Loucy (cell line): ENCODE results near the gene OGDHL.

Source experiments
- H2AFZ ChIP-seq: fragments of 200-600 bp; sonication (generic); 2 replicates; pipeline ENCODE4 v1.6.0; 2016; ENCODE audit warnings: antibody characterized with exemption, mild to moderate bottlenecking, low read length, moderate library complexity
- H3F3A ChIP-seq: fragments of 200-600 bp; 2 replicates; pipeline ENCODE4 v1.6.0; 2016; ENCODE audit warnings: antibody characterized with exemption, low read depth, mild to moderate bottlenecking
- H3K27me3 ChIP-seq: fragments of 200-600 bp; sonication (generic); 2 replicates; pipeline ENCODE4 v1.6.1; 2014; ENCODE audit warnings: low read length, mild to moderate bottlenecking; ENCODE audit not compliant: insufficient read depth, poor library complexity, severe bottlenecking
- H3K36me3 ChIP-seq: fragments of 200-600 bp; sonication (generic); 2 replicates; pipeline ENCODE4 v1.6.1; 2016; ENCODE audit warnings: low read length; ENCODE audit not compliant: insufficient read depth
- H3K4me1 ChIP-seq: fragments of 200-600 bp; sonication (generic); 2 replicates; pipeline ENCODE4 v1.5.1; 2014; ENCODE audit warnings: low read length, mild to moderate bottlenecking; ENCODE audit not compliant: insufficient read depth, poor library complexity, severe bottlenecking
- H3K4me2 ChIP-seq: fragments of 200-600 bp; sonication (generic); 2 replicates; pipeline ENCODE4 v1.6.0; 2014; ENCODE audit warnings: antibody characterized with exemption, low read length, low read depth, mild to moderate bottlenecking; ENCODE audit not compliant: poor library complexity, severe bottlenecking
- H3K4me3 ChIP-seq: fragments of 200-600 bp; sonication (generic); 2 replicates; pipeline ENCODE4 v1.5.1; 2014; ENCODE audit warnings: low read length, mild to moderate bottlenecking, mixed read lengths; ENCODE audit not compliant: poor library complexity, severe bottlenecking
- H3K79me2 ChIP-seq: fragments of 200-600 bp; sonication (generic); 2 replicates; pipeline ENCODE4 v1.6.1; 2014; ENCODE audit warnings: low read length; ENCODE audit not compliant: insufficient read depth
- H3K9ac ChIP-seq: fragments of 200-600 bp; sonication (generic); 2 replicates; pipeline ENCODE4 v1.6.0; 2014; ENCODE audit warnings: mild to moderate bottlenecking, low read depth, low read length, moderate library complexity; ENCODE audit not compliant: poor library complexity, severe bottlenecking
- H3K9me2 ChIP-seq: fragments of 200-600 bp; sonication (generic); replicated peaks from 2 replicates; pipeline ENCODE4 v1.6.1; 2016; ENCODE audit warnings: low read depth, low read length, mixed read lengths
- H3K9me3 ChIP-seq: fragments of 200-600 bp; sonication (generic); 2 replicates; pipeline ENCODE4 v1.6.1; 2014; ENCODE audit warnings: mild to moderate bottlenecking, antibody characterized with exemption, low read length, low read depth; ENCODE audit not compliant: insufficient read depth
- H4K20me1 ChIP-seq: fragments of 200-600 bp; sonication (generic); 2 replicates; pipeline ENCODE4 v1.6.0; 2014; ENCODE audit warnings: antibody characterized with exemption, low read length, mild to moderate bottlenecking; ENCODE audit not compliant: insufficient read depth, poor library complexity, severe bottlenecking
- CTCF ChIP-seq: fragments of 200-600 bp; sonication (generic); conservative IDR thresholded peaks from 2 replicates; pipeline ENCODE4 v1.5.1; 2014; ENCODE audit warnings: mild to moderate bottlenecking, antibody characterized with exemption, low read length
- EZH2phosphoT487 ChIP-seq: fragments of 200-600 bp; IDR thresholded peaks from 2 replicates; pipeline ENCODE4 v1.6.1; 2018; ENCODE audit warnings: antibody characterized with exemption, mild to moderate bottlenecking, moderate library complexity, borderline replicate concordance

OGDHL gene

DNA sequence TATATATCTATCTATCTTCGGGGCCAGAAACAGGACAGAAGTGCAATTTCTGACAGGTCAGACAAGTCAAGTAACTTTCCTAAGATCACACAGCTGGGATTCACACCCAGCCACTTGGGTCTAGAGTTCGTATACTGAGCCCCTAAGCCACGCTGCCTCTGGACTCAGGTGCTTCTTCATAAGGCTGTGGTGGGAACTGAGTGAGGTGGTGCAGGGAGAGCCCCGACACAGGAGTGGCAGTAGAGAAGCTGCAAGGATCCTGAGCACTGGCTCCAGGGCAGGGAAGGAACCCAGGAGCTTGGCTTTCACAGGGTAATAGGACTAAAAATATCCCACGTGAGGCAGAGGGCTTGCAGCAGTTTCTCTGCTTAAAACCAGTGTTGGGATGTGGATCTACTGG is 48.9 kb downstream of the OGDHL start:
- Histone ChIP-seq H3K9me3 (0 out of 2 replicates have a peak, but pooled peaks cover 2% of the 10 kb centered on the region), H2AFZ (no peak overlapping the region), H3K4me2 (no peak overlapping the region), H3K9me2 (no peaks in the 10 kb centered on the region), H4K20me1 (no peaks in the 10 kb centered on the region), H3K4me1 (no peaks in the 10 kb centered on the region), H3K9ac (no peak overlapping the region), H3K79me2 (no peaks in the 10 kb centered on the region), H3K36me3 (no peaks in the 10 kb centered on the region), H3K27me3 (no peaks in the 10 kb centered on the region), H3K4me3 (no peak overlapping the region), H3F3A (no peaks in the 10 kb centered on the region)
- TF ChIP-seq CTCF: no peak
- no peak for TF ChIP-seq EZH2phosphoT487

DNA sequence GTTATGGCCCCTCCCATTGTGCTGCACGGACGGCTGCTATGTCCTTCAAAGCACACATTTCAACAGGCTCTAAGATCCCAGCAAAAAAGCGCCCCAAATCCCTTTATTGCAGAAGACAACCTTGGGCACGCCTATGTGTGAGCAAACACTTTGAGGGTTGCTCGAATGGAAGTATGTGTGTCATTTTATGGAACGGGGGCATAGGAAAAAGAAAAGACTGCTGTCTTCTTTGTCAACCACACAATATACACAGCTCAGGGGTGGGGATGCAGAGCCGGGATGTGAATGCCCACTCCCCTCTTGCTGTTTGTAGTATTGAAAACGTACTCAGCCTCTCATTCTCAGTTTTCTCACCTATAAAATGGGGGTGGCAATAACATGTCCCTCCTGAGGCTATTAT is 50.6 kb downstream of the OGDHL start:
- Histone ChIP-seq H3K9me2 (no peaks in the 10 kb centered on the region), H3K4me2 (no peak overlapping the region), H4K20me1 (no peaks in the 10 kb centered on the region), H3K27me3 (no peaks in the 10 kb centered on the region), H3K4me1 (no peaks in the 10 kb centered on the region), H3K4me3 (no peak overlapping the region), H3K79me2 (no peaks in the 10 kb centered on the region), H3K9ac (no peak overlapping the region), H2AFZ (no peak overlapping the region), H3K36me3 (no peaks in the 10 kb centered on the region), H3K9me3 (0 out of 2 replicates have a peak, but pooled peaks cover 2% of the 10 kb centered on the region), H3F3A (no peaks in the 10 kb centered on the region)
- TF ChIP-seq CTCF (no peak), EZH2phosphoT487 (no peak)

DNA sequence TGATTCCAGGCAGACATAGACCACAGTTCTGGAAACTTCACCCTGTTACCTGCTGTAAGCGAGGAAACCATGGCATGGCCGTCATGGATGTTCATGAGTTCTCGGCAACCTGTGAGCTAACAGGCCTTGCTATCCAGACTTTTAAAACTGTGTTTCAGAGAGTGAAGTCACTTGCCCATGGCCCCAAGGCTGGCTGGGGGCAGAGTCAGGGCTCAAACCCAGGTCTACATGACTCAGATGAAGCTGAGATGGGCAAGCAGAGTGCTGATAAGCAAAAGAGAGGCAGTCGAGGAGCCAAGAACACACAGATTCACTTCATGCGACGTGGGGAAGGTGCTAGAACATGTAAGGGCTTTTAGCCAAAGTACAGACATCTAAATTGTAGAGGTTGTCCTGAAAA is 51.2 kb downstream of the OGDHL start:
- H3K9me2 ChIP-seq: no peaks in the 10 kb centered on the region
- no peaks in the 10 kb centered on the region for H3F3A ChIP-seq
- no peak overlapping the region for H3K4me3 ChIP-seq
- no peak for TF ChIP-seq CTCF
- TF ChIP-seq EZH2phosphoT487: no peak
- no peaks in the 10 kb centered on the region for H3K79me2 ChIP-seq
- H3K9ac ChIP-seq: no peak overlapping the region
- H4K20me1 ChIP-seq: no peaks in the 10 kb centered on the region
- H3K4me1 ChIP-seq: no peaks in the 10 kb centered on the region
- no peak overlapping the region for H2AFZ ChIP-seq
- H3K36me3 ChIP-seq: no peaks in the 10 kb centered on the region
- no peak overlapping the region for H3K4me2 ChIP-seq
- 0 out of 2 replicates have a peak, but pooled peaks cover 2% of the 10 kb centered on the region for H3K9me3 ChIP-seq
- H3K27me3 ChIP-seq: no peaks in the 10 kb centered on the region
